GM19035 (cell line): ENCODE data around the gene SUV39H2.
"Not testable (repeated sequence)": the region's sequence is repeated elsewhere in the genome, so short reads cannot be mapped to it uniquely, and the experiment has no call there.

Experiments
- ATAC-seq: cut with Tn5 transposase; IDR thresholded peaks from one replicate; pipeline ENCODE4 v1.9.1; 2021; ENCODE audit not compliant: unreplicated experiment

SUV39H2 gene

GRCh38 chr10:14875941-14876340 lies 2.7 kb upstream of the SUV39H2 start:
- ATAC-seq = no peak

- no peak for ATAC-seq
These were observed 1.9 kb upstream of the SUV39H2 start for GRCh38 chr10:14876764-14877163.

- ATAC-seq = peak; percentile 22
These were observed 660 bp downstream of the SUV39H2 start for GRCh38 chr10:14879124-14879927.

- no peak for ATAC-seq
These were observed 1.2 kb downstream of the SUV39H2 start for GRCh38 chr10:14879928-14880193.

GRCh38 chr10:14880229-14880628 lies 1.6 kb downstream of the SUV39H2 start:
- ATAC-seq = no peak

DNA sequence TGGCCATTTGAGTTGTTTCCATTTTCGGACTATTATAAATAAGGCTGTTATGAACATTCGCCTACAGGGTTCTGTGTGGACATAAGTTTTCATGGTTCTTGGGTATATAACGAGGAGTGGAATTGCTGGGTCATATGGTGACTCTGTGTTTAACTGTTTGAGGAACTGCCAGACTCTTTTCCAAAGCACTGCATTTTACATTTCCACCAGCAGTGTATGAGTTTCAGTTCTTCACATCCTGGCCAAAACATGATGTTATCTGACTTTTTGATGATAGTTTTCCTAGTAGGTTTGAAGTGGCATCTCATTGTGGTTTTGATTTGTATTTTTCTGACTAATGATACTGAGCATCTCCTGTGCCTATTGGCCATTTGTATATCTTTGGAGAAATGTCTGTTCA lies 5.4 kb downstream of the SUV39H2 start:
- ATAC-seq = no peak

- no peak for ATAC-seq
These were observed 10.7 kb downstream of the SUV39H2 start for GRCh38 chr10:14889318-14889717.

- ATAC-seq = no peak
These were observed 12.5 kb downstream of the SUV39H2 start for GRCh38 chr10:14891151-14891550.

DNA sequence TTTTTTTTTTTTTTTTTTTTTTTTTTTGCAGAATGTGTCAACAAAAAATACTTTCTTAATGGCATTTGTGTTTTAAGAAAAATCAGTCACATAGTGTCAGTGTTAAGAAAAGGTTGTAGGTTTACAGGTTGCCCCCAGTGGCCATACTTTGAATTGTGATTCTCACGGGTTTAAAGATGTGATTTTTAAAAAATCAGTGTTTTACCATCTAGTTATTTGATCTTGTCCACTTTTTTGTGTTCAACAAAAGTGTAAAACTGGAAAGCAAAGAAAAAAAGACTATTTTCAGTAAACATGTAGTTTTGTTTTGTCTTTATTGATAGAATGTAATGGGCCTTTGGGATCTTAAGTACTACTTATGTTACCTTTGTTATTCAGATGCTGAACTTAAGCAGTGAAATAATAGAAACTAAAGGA lies 25.7 kb downstream of the SUV39H2 start:
- ATAC-seq = peak; percentile 70

- ATAC-seq = no peak
These were observed 26.2 kb downstream of the SUV39H2 start for GRCh38 chr10:14904864-14905263.

DNA sequence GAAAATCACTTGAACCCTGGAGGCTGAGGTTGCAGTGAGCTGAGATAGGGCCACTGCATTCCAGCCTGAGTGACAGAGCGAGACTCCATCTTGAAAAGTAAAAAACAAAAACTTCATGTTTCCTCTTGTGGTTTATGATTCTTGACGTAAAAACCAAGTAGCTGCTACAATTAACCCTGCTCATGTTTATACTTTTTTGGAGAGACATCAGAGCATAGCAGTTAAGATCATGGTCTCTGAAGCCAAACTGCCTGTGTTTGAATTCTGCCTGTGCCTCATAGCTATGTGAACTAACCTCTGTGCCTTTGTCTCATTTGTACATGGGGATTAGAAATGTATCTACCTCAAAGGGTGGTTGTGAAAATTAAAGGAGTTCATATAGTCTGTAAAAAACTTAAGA lies 27.2 kb downstream of the SUV39H2 start:
- ATAC-seq = no peak

GRCh38 chr10:14906765-14907164 lies 28.1 kb downstream of the SUV39H2 start:
- ATAC-seq = no peak

GRCh38 chr10:14907591-14907990 lies 28.9 kb downstream of the SUV39H2 start:
- not testable (repeated sequence) for ATAC-seq

DNA sequence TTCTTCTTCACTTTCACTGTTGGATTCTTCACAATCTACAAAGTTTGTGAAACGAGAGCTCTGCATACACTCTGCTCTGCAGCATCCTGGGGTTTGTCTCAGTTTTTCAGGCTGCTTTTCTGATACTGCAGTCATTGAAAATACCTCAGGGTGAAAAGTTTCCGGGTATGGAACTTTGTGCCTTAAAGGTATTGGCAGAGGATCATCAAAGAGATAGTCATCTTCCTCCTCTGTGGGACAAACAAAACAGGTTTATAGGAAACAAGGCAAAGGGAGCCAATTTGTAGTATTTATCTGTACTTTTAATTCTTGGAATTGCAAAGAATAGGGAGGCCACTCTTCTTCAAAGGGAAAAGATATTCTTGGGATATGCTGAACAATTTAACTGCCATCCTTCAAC lies 30.4 kb downstream of the SUV39H2 start:
- ATAC-seq = no peak

- no peak for ATAC-seq
These were observed 32.3 kb downstream of the SUV39H2 start for GRCh38 chr10:14910953-14911352.

DNA sequence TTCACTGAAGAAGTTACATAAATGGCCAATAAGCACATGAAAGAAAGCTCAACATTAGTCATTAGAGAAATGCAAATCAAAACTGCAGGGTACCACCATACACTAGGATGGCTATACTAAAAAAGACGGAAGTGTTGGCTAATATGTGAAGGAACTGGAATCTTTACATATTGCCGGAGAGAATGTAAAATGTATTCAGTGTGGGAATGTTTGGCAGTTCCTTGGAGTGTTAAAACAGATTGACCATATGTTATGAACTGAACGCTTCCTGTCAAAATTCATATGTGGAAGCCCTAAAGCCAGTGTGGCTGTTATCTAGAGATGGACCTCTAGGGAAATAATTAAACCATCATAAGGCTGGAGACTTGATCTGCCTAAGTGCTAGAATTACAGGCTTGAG lies 33.1 kb downstream of the SUV39H2 start:
- no peak for ATAC-seq

GRCh38 chr10:14916600-14916999 lies 37.9 kb downstream of the SUV39H2 start:
- no peak for ATAC-seq

GRCh38 chr10:14917827-14918226 lies 39.2 kb downstream of the SUV39H2 start:
- no peak for ATAC-seq

- ATAC-seq = no peak
These were observed 40.3 kb downstream of the SUV39H2 start for GRCh38 chr10:14918964-14919363.

- no peak for ATAC-seq
These were observed 45.3 kb downstream of the SUV39H2 start for GRCh38 chr10:14924013-14924412.

DNA sequence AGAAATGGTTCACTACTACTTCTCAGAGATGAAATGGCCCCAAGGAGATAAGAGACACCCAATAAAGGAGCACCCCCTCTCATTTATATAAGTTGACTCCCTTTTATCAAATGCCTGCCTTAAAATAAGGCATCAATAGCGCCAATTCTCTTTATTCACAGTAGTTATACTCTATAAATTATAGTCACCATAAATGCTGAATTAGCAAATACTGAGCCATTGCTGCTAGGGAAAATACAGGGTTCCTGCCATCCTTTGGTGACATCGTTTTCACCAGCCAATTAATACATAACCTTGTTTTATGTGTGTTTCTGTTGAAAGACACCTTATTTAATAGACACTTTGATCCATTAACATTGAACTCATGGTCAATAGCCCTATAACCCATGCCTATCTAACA lies 46.6 kb downstream of the SUV39H2 start:
- ATAC-seq = no peak

DNA sequence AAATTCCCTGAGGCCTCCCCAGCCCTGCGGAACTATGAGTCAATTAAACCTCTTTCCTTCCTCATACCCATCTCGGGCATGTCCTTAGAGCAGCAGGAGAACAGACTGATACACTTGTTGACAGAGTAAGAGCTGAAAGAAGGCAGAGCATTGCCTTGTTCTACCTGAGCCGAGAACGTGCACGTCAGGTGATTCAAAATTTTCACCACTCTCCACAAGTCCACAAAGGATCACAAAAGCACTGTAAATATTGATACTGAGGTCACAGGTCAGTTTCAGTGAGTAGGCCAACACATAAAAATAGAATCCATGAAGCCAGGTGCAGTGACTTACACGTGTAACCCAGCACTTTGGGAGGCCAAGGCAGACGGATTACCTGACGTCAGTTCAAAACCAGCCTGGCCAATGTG lies 47.4 kb downstream of the SUV39H2 start:
- no peak for ATAC-seq

- ATAC-seq = peak; percentile 98
These were observed 48.2 kb downstream of the SUV39H2 start for GRCh38 chr10:14926722-14927416.
